Loucy (cell line): ENCODE measurements around the gene DTNBP1.

Source experiments
- H2AFZ ChIP-seq: fragments of 200-600 bp; sonication (generic); 2 replicates; pipeline ENCODE4 v1.6.0; 2016; ENCODE audit warnings: antibody characterized with exemption, mild to moderate bottlenecking, low read length, moderate library complexity
- H3F3A ChIP-seq: fragments of 200-600 bp; 2 replicates; pipeline ENCODE4 v1.6.0; 2016; ENCODE audit warnings: antibody characterized with exemption, low read depth, mild to moderate bottlenecking
- H3K27me3 ChIP-seq: fragments of 200-600 bp; sonication (generic); 2 replicates; pipeline ENCODE4 v1.6.1; 2014; ENCODE audit warnings: low read length, mild to moderate bottlenecking; ENCODE audit not compliant: insufficient read depth, poor library complexity, severe bottlenecking
- H3K36me3 ChIP-seq: fragments of 200-600 bp; sonication (generic); 2 replicates; pipeline ENCODE4 v1.6.1; 2016; ENCODE audit warnings: low read length; ENCODE audit not compliant: insufficient read depth
- H3K4me1 ChIP-seq: fragments of 200-600 bp; sonication (generic); 2 replicates; pipeline ENCODE4 v1.5.1; 2014; ENCODE audit warnings: low read length, mild to moderate bottlenecking; ENCODE audit not compliant: insufficient read depth, poor library complexity, severe bottlenecking
- H3K4me2 ChIP-seq: fragments of 200-600 bp; sonication (generic); 2 replicates; pipeline ENCODE4 v1.6.0; 2014; ENCODE audit warnings: antibody characterized with exemption, low read length, low read depth, mild to moderate bottlenecking; ENCODE audit not compliant: poor library complexity, severe bottlenecking
- H3K4me3 ChIP-seq: fragments of 200-600 bp; sonication (generic); 2 replicates; pipeline ENCODE4 v1.5.1; 2014; ENCODE audit warnings: low read length, mild to moderate bottlenecking, mixed read lengths; ENCODE audit not compliant: poor library complexity, severe bottlenecking
- H3K79me2 ChIP-seq: fragments of 200-600 bp; sonication (generic); 2 replicates; pipeline ENCODE4 v1.6.1; 2014; ENCODE audit warnings: low read length; ENCODE audit not compliant: insufficient read depth
- H3K9ac ChIP-seq: fragments of 200-600 bp; sonication (generic); 2 replicates; pipeline ENCODE4 v1.6.0; 2014; ENCODE audit warnings: mild to moderate bottlenecking, low read depth, low read length, moderate library complexity; ENCODE audit not compliant: poor library complexity, severe bottlenecking
- H3K9me2 ChIP-seq: fragments of 200-600 bp; sonication (generic); replicated peaks from 2 replicates; pipeline ENCODE4 v1.6.1; 2016; ENCODE audit warnings: low read depth, low read length, mixed read lengths
- H3K9me3 ChIP-seq: fragments of 200-600 bp; sonication (generic); 2 replicates; pipeline ENCODE4 v1.6.1; 2014; ENCODE audit warnings: mild to moderate bottlenecking, antibody characterized with exemption, low read length, low read depth; ENCODE audit not compliant: insufficient read depth
- H4K20me1 ChIP-seq: fragments of 200-600 bp; sonication (generic); 2 replicates; pipeline ENCODE4 v1.6.0; 2014; ENCODE audit warnings: antibody characterized with exemption, low read length, mild to moderate bottlenecking; ENCODE audit not compliant: insufficient read depth, poor library complexity, severe bottlenecking
- CTCF ChIP-seq: fragments of 200-600 bp; sonication (generic); conservative IDR thresholded peaks from 2 replicates; pipeline ENCODE4 v1.5.1; 2014; ENCODE audit warnings: mild to moderate bottlenecking, antibody characterized with exemption, low read length
- EZH2phosphoT487 ChIP-seq: fragments of 200-600 bp; IDR thresholded peaks from 2 replicates; pipeline ENCODE4 v1.6.1; 2018; ENCODE audit warnings: antibody characterized with exemption, mild to moderate bottlenecking, moderate library complexity, borderline replicate concordance

Gene DTNBP1

GRCh38 chr6:15604843-15605242 is 58.0 kb downstream of the DTNBP1 start:
- H3K4me2 ChIP-seq, result no peak overlapping the region
- peaks cover 15% of the 10 kb centered on the region; the same call in 1 of the 2 replicates for H3K36me3 ChIP-seq
- H3K27me3 ChIP-seq, result no peaks in the 10 kb centered on the region
- no peak overlapping the region for H2AFZ ChIP-seq
- H3K4me3 ChIP-seq, result no peak overlapping the region
- no peaks in the 10 kb centered on the region for H3K9me3 ChIP-seq
- H4K20me1 ChIP-seq, result no peaks in the 10 kb centered on the region
- peaks cover 7% of the 10 kb centered on the region for H3K4me1 ChIP-seq
- no peaks in the 10 kb centered on the region for H3K79me2 ChIP-seq
- no peaks in the 10 kb centered on the region for H3F3A ChIP-seq
- H3K9ac ChIP-seq, result no peak overlapping the region
- TF ChIP-seq EZH2phosphoT487 (no peak), CTCF (no peak)
- no peaks in the 10 kb centered on the region for H3K9me2 ChIP-seq

- Histone ChIP-seq H3K4me2 (no peak overlapping the region), H4K20me1 (peaks cover 3% of the 10 kb centered on the region), H3K9me2 (no peaks in the 10 kb centered on the region), H3K4me3 (no peak overlapping the region), H3F3A (no peaks in the 10 kb centered on the region), H3K9me3 (no peaks in the 10 kb centered on the region), H3K4me1 (peaks cover 11% of the 10 kb centered on the region), H3K27me3 (no peaks in the 10 kb centered on the region), H3K9ac (no peak overlapping the region), H2AFZ (no peak overlapping the region), H3K36me3 (peaks cover 7% of the 10 kb centered on the region; the same call in 1 of the 2 replicates), H3K79me2 (no peaks in the 10 kb centered on the region)
- TF ChIP-seq EZH2phosphoT487, result no peak
- TF ChIP-seq CTCF, result no peak
Observed at GRCh38 chr6:15602154-15602553, 60.7 kb downstream of the DTNBP1 start.

- no peak for TF ChIP-seq CTCF
- TF ChIP-seq EZH2phosphoT487, result no peak
- Histone ChIP-seq H3K27me3 (no peaks in the 10 kb centered on the region), H3K79me2 (peaks cover 16% of the 10 kb centered on the region; the same call in 1 of the 2 replicates)
Observed at GRCh38 chr6:15598273-15598798, 64.5 kb downstream of the DTNBP1 start.

More at GRCh38 chr6:15598273-15598798, 64.5 kb downstream of the DTNBP1 start:
- Histone ChIP-seq H3K4me1 (peaks cover 30% of the 10 kb centered on the region), H2AFZ (no peak overlapping the region), H3K9me2 (no peaks in the 10 kb centered on the region), H3K4me2 (no peak overlapping the region), H3K9ac (no peak overlapping the region), H3F3A (no peaks in the 10 kb centered on the region), H3K36me3 (peaks cover 7% of the 10 kb centered on the region; the same call in 1 of the 2 replicates), H3K9me3 (no peaks in the 10 kb centered on the region), H3K4me3 (no peak overlapping the region), H4K20me1 (peaks cover 3% of the 10 kb centered on the region)
